ENCODE data around the gene PSMC6.

DNA sequence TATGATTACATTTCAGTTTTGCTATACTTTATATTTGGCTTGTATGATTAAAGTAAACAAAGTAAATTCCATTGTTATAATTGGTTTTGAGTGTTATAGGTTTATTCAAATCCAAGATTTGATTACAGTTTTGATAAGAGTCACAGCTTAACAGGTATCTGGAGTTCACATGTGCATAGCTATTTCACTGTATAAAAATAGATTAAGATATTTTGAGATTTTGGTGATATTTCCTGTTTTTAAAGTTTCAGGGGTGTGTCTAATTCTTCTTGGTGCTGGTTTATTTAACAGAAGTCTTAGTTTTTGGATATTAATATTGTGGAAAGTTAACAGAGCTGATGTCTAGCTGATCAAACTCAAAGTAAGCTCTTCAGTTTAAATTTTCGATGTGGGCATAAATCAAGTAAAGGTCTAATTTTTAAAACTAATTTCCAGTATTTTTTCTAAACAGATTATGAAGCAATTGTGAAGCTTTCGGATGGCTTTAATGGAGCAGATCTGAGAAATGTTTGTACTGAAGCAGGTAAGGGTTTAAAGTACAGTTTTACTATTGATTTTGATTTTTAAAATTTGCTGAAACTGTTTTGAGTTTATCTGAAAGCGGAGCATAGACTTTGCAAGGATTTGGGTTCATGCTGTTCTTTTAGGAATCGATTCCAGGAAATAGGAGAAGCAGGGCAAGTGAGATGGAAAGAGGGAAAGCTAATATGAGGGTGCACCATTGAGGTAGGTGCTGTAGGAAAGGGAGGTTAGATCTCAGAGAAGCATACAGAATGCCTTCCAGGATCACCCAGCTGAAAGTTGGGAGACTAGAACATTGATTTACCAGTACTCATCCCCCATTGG, 16.7 kb downstream of the PSMC6 start:
- TF ChIP-seq, protein P1, sequence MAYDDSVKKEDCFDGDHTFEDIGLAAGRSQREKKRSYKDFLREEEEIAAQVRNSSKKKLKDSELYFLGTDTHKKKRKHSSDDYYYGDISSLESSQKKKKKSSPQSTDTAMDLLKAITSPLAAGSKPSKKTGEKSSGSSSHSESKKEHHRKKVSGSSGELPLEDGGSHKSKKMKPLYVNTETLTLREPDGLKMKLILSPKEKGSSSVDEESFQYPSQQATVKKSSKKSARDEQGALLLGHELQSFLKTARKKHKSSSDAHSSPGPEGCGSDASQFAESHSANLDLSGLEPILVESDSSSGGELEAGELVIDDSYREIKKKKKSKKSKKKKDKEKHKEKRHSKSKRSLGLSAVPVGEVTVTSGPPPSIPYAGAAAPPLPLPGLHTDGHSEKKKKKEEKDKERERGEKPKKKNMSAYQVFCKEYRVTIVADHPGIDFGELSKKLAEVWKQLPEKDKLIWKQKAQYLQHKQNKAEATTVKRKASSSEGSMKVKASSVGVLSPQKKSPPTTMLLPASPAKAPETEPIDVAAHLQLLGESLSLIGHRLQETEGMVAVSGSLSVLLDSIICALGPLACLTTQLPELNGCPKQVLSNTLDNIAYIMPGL (CRISPR knock-in tag; IDR thresholded peaks at IDR 0.05; ENCODE audit: borderline replicate concordance in 1 of 2, low read depth in 1 of 2): no peak
- TF ChIP-seq TCF12 (IDR thresholded peaks at IDR 0.05): no peak
- no peak for TF ChIP-seq TCF12 (CRISPR knock-in tag; IDR thresholded peaks at IDR 0.05)
- no peak for TF ChIP-seq ZBTB38 (CRISPR knock-in tag; IDR thresholded peaks at IDR 0.05)
- TF ChIP-seq, protein P2, sequence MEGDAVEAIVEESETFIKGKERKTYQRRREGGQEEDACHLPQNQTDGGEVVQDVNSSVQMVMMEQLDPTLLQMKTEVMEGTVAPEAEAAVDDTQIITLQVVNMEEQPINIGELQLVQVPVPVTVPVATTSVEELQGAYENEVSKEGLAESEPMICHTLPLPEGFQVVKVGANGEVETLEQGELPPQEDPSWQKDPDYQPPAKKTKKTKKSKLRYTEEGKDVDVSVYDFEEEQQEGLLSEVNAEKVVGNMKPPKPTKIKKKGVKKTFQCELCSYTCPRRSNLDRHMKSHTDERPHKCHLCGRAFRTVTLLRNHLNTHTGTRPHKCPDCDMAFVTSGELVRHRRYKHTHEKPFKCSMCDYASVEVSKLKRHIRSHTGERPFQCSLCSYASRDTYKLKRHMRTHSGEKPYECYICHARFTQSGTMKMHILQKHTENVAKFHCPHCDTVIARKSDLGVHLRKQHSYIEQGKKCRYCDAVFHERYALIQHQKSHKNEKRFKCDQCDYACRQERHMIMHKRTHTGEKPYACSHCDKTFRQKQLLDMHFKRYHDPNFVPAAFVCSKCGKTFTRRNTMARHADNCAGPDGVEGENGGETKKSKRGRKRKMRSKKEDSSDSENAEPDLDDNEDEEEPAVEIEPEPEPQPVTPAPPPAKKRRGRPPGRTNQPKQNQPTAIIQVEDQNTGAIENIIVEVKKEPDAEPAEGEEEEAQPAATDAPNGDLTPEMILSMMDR (CRISPR knock-in tag; IDR thresholded peaks at IDR 0.05): no peak
- TF ChIP-seq, protein P3, sequence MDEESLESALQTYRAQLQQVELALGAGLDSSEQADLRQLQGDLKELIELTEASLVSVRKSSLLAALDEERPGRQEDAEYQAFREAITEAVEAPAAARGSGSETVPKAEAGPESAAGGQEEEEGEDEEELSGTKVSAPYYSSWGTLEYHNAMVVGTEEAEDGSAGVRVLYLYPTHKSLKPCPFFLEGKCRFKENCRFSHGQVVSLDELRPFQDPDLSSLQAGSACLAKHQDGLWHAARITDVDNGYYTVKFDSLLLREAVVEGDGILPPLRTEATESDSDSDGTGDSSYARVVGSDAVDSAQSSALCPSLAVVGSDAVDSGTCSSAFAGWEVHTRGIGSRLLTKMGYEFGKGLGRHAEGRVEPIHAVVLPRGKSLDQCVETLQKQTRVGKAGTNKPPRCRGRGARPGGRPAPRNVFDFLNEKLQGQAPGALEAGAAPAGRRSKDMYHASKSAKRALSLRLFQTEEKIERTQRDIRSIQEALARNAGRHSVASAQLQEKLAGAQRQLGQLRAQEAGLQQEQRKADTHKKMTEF (CRISPR knock-in tag; IDR thresholded peaks at IDR 0.05): no peak
- no peak for TF ChIP-seq ZNF746 (CRISPR knock-in tag; IDR thresholded peaks at IDR 0.05)
- TF ChIP-seq TOPORS (CRISPR knock-in tag; IDR thresholded peaks at IDR 0.05): no peak

All from HepG2 (cell line).